ENCODE data around the gene RASGEF1C.

- TF ChIP-seq CTCF (IDR thresholded peaks at IDR 0.05) (no peak), POLR2A (IDR thresholded peaks at IDR 0.05) (no peak)
These were observed 141.0 kb downstream of the RASGEF1C start for GRCh38 chr5:180067986-180068385.

All from lower leg skin (tissue), 3 donors.